ENCODE results near the gene BCL2. TPM values are rescaled to one million over a fixed set of nuclear protein-coding genes. Genes with fewer than 3 reads are reported as not detected.

Gene BCL2
- total RNA-seq, 2 donors from 2014 or later, result 14.8 to 38.4 TPM

GRCh38 chr18:63098018-63098981 lies 221.3 kb downstream of the BCL2 start:
- Histone ChIP-seq H3K4me1 (replicated peaks) (no peaks in the 10 kb centered on the region), H3K9me3 (no peaks in the 10 kb centered on the region), H3K27ac (no peak overlapping the region), H3K27me3 (replicated peaks; ENCODE audit: insufficient read depth) (no peaks in the 10 kb centered on the region), H3K36me3 (no peaks in the 10 kb centered on the region), H3K4me3 (no peak overlapping the region)
- no peak for DNase-seq (ENCODE audit: low spot score)
- TF ChIP-seq POLR2A (IDR thresholded peaks at IDR 0.05) (no peak), CTCF (IDR thresholded peaks at IDR 0.05) (no peak), POLR2AphosphoS5 (IDR thresholded peaks at IDR 0.05) (no peak)
- WGBS, result 80% methylated on average over 16 of the region's 16 CpGs
- intact Hi-C loops (cut with DNase I), result no loop called here

- no peaks in the 10 kb centered on the region for H3K4me1 ChIP-seq (replicated peaks)
- H3K27me3 ChIP-seq (replicated peaks; ENCODE audit: insufficient read depth), result no peaks in the 10 kb centered on the region
- no peaks in the 10 kb centered on the region for H3K9me3 ChIP-seq
- H3K27ac ChIP-seq, result no peak overlapping the region
- TF ChIP-seq POLR2AphosphoS5 (IDR thresholded peaks at IDR 0.05), result no peak
- no peak for DNase-seq (ENCODE audit: low spot score)
- intact Hi-C loops (cut with DNase I), result no loop called here
- WGBS, result 38% methylated on average over 10 of the region's 10 CpGs
- no peaks in the 10 kb centered on the region for H3K36me3 ChIP-seq
- H3K4me3 ChIP-seq, result no peak overlapping the region
Measured at GRCh38 chr18:63097178-63097577, 222.4 kb downstream of the BCL2 start.

- no peak for DNase-seq (ENCODE audit: low spot score)
- H3K27me3 ChIP-seq (replicated peaks; ENCODE audit: insufficient read depth), result no peaks in the 10 kb centered on the region
- no peak for TF ChIP-seq CTCF (IDR thresholded peaks at IDR 0.05)
- TF ChIP-seq POLR2AphosphoS5 (IDR thresholded peaks at IDR 0.05), result no peak
- no peak for TF ChIP-seq POLR2A (IDR thresholded peaks at IDR 0.05)
- H3K4me3 ChIP-seq, result no peak overlapping the region
- 88% methylated on average over 2 of the region's 2 CpGs for WGBS
- intact Hi-C loops (cut with DNase I), result no loop called here
- H3K4me1 ChIP-seq (replicated peaks), result no peaks in the 10 kb centered on the region
- H3K27ac ChIP-seq, result no peak overlapping the region
- H3K36me3 ChIP-seq, result no peaks in the 10 kb centered on the region
- no peaks in the 10 kb centered on the region for H3K9me3 ChIP-seq
Measured at GRCh38 chr18:63096327-63096874, 223.2 kb downstream of the BCL2 start.

- intact Hi-C loops (cut with DNase I), result no loop called here
- H3K27me3 ChIP-seq (replicated peaks; ENCODE audit: insufficient read depth), result no peaks in the 10 kb centered on the region
- no peak for DNase-seq (ENCODE audit: low spot score)
- 16% methylated on average over 6 of the region's 6 CpGs for WGBS
- H3K4me3 ChIP-seq, result no peak overlapping the region
- TF ChIP-seq POLR2AphosphoS5 (IDR thresholded peaks at IDR 0.05), result no peak
- TF ChIP-seq POLR2A (IDR thresholded peaks at IDR 0.05), result no peak
- TF ChIP-seq CTCF (IDR thresholded peaks at IDR 0.05), result no peak
- no peak overlapping the region for H3K27ac ChIP-seq
- H3K4me1 ChIP-seq (replicated peaks), result no peaks in the 10 kb centered on the region
- H3K36me3 ChIP-seq, result no peaks in the 10 kb centered on the region
- no peaks in the 10 kb centered on the region for H3K9me3 ChIP-seq
Measured at GRCh38 chr18:63095768-63096167, 223.8 kb downstream of the BCL2 start.

GRCh38 chr18:63091671-63092364 lies 227.8 kb downstream of the BCL2 start:
- H3K36me3 ChIP-seq, result no peaks in the 10 kb centered on the region
- no peaks in the 10 kb centered on the region for H3K9me3 ChIP-seq
- H3K27me3 ChIP-seq (replicated peaks; ENCODE audit: insufficient read depth), result no peaks in the 10 kb centered on the region
- no peak overlapping the region for H3K27ac ChIP-seq
- H3K4me1 ChIP-seq (replicated peaks), result no peaks in the 10 kb centered on the region
- no peak overlapping the region for H3K4me3 ChIP-seq
- no peak for DNase-seq (ENCODE audit: low spot score)
- 96% methylated on average over 4 of the region's 4 CpGs for WGBS
- TF ChIP-seq POLR2AphosphoS5 (IDR thresholded peaks at IDR 0.05) (no peak), POLR2A (IDR thresholded peaks at IDR 0.05) (no peak), CTCF (IDR thresholded peaks at IDR 0.05) (no peak)
- intact Hi-C loops (cut with DNase I), result no loop called here

Data from prostate gland (tissue), 2 donors.